OCI-M1 (cell line): ENCODE results near the gene FOXL3.
"Not testable (repeated sequence)": the region's sequence is repeated elsewhere in the genome, so short reads cannot be mapped to it uniquely, and the experiment has no call there.

Source experiments
- DNase-seq: peaks from one replicate; lab custom pipeline; 2025; lab: John Stamatoyannopoulos, UW

Gene FOXL3

DNA sequence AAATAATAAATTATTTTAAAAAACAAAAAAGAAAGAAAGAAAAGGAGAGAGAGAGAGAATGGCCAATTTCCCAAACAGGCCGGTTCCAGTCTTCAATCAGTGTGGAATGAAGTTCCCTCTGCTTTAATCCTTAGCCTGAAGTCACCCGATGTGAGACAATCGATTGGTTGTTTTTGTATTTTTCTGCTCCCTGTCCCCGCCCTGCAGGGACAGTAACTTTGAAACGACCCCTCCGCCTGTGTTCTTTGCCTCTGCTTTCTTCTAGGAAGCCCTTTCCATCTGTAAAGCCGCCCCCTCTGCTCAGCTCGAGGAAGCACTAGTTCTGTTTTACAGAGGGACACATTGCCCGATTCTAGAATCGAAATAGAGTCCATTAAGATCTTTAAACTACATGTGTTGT lies 33.4 kb downstream of the FOXL3 start:
- no peak for DNase-seq

DNA sequence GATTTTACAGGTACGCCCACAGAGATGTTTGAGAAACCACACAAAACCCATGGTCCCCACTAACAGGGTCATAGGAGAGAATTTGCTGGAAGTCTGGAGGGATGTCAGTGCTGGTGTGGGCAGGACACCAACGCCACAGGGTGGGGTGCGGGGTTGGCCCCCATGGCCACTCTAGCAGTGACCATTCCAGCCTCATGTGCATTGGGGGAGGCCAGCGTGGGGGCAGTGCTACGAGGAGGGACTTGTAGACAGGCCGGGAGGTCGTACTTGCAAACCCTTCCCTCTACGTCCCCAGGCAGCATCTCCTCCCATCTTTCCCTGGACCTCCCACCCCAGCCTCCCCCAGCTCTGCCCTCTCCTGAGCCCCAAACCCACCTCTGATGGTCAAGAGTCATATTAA lies 34.0 kb downstream of the FOXL3 start:
- no peak for DNase-seq

DNA sequence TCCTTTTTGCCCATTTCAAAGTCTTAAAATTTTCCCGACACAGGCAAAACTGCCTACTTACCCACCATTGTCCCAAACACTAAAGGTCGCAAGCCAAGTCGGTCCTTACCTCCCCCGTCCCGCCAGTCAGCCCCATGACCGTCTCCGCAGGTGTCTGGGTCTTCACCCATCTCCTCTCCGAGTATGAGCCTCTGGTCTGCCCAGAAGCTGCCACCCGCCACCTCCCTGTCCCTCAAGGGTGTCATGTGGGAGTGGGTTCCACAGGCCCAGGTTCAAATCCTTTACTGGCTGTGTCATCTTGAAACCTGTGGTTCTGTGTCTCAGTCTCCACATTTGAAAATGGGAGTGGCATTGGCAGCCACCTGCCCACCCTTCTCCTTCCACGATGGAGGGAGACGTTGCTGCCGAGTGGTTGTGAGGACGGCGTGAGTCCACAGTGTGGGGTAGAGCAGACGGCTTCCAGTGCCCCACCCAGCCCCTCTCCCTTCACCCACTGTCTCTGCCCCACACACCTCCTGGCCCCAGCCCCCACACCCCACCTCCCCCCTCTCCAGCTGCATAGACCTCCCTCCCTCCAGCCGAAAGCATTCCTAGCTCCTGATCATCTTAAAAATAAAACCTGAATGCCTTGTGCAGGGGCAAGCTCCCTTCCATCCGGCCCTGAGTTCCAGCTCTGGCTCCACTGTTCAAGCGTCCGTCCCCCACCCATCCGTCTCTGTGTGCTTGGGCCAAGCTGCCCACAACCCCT lies 35.3 kb downstream of the FOXL3 start:
- DNase-seq: no peak

DNA sequence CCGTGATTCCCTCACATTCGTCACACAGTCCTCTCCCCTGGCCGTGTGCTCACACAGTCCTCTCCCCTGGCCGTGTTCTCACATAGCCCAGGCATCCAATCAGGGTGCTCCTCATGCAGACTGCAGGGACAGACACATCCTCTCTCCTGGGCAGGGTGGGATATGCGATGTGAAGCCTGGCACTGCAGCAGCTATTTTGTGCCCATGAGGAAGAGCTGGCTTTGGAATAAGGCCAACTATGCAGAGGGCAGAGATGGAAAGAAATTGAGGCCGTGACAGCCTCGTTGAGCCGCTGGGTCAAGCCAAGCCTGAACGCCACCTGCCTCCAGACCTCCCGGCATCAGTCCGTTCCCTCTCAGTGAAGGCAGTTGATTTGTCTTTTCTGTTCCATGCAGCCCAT lies 35.8 kb downstream of the FOXL3 start:
- no peak for DNase-seq

DNA sequence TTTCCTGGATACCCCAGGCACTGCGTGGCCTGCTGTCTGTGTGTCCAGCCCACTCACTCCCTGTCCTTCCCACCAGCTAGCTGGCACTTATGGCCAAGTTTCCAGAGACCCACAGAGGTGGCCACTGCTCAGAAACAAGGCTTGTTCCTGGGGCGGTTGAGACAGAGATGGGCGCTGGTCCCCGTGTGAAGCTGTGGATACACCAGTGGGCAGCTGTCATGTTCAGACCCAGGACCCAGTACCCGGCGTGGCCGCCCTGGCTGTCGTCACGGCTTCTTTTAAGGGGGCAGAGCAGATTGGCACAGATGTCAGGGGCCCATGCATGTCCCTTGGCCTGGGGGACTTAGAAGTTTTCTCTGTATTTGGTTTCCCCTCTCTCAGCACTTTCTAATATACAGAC lies 36.3 kb downstream of the FOXL3 start:
- DNase-seq: no peak

DNA sequence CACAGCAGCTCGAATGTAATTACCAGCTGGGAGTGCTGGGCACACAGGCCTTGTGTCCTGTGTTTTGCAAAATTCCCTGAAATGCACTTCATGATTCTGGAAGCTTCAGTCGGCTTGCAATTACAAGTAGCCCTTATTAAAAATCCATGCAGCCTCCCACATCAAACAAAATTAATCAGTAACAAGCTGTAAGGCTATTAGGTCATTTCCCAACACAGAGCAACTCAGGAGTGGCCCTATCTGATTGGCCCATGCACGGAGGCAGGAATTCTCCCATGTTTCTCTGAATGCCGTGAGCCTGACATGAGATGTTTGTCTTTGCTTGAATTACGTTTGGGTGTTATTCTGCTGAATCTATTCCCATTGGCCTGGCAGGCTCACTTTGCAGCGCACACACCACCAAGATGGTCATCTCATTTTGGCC lies 36.9 kb downstream of the FOXL3 start:
- DNase-seq: no peak

DNA sequence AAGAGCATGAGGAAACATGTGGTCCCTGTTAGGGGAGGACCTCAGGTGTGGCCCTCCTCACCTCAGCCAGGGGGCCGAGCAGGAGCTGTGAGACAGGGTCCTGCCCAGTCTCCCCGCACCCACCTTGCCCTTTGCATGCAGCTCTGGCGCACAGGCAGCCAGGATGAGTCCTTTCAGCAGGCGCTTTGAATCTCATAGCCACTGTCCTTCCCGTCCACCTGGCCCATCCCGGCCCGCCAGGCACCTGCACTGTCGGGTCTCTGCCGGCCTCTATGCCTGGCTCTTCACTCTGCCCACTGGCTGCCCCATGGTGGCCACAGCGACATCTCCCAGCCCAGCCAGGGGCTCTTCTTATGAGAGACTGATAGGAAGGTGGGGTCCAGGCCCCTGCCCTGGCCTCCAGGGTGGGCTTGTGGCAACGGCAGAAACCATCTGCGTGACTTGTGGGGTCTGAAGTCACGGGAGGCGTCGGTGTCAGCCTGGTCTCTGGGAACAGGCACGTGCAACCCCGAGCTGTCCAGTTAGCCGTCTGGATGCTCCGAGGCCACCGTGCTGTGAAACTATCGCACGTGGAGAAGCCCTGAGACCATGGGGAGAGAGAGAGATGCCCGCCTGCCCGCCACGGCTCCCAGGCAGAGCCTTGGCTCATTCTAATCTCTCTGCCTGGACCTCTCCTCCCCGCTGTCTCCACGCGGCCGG lies 37.4 kb downstream of the FOXL3 start:
- no peak for DNase-seq

DNA sequence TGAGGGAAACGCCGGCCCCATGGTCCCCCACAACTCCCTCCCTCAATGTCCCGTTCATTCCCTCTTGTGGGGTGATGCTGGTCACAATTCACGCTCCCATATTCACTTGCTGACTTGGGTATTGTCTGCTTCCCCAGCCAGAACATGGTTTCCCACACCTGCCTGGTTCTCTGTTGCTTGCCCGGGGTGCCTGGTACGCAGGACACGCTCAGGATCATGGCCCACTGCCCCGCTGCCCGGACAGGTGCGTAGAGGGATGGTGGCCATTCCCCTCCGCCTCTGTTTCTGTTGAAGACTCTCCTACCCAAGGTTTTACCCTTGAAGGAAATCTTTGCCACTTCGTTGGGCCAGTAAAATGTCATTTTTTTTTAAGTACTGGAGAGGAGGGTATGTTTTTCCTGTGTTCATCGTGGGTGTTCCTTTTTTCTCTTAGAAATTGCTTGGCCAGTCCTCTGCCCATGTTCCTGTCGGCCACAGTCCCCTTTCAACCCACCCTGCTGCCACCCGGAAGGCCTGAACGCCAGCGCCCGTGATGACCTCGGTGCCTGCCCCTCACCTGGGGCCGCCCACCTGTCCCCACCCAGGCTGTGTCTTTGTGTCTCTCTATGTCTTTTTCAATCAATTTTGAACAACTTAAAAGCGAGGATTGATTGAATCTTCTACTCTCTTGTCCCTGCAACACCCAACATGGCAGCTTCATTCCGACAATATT lies 38.2 kb downstream of the FOXL3 start:
- DNase-seq: no peak

DNA sequence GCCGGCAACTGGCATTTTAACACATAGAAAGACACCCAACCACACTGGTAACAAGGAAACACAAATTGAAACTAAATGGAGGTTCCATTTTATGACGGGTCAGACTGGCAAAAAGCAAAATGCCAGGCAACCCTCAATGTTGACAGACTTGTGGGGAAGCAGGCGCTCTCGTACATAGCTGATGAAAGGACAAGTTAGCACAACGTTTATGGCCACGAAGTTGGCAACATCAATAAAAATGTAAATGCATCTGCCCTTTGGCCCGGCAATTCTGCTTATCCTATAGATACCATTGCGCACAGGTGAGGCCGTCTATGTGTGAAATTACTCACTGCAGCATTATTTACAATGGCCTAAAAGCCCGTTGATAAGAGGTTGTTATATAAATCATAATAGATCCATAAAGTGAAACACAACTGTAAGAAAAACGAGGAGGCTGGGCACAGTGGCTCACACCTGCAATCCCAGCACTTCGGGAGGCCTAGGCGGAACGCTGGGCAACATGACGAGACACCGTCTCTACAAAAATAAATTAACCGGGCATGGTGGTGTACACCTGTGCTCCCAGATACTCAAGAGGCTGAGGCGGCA lies 39.8 kb downstream of the FOXL3 start:
- DNase-seq: no peak

DNA sequence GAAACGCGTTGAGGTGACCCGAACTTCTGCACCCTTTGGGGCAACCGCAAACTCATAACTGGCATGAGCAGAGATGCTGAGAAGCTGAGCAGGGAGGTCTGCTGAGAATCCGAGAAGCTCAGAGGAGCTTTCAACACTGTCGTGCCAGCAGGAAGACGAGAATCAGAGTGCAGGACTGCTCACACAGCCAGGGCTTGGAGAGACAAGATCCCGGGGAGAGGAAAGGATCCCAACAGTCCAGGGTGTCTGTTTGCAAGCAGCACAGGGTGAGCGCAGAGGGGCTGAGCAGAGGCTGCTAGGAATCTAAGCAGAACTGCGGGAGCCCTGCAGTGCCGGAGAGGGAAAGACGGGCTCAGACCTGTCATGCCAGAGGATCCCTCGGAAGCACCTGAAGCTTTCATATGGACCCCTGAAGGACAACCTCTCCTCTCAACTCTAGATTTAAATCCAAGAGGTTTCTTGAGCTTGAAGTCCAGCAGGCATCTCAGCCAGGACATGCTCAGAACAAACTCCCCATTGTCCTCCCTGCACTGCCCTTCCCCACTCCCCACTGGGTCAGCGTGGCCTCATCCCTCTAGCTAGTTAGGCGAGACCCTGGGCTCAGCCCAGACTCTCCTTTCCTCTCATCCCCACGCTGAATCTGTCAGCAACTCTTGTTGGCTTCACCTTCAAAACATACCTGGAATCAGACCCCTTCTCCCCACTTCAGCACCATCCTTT lies 40.7 kb downstream of the FOXL3 start:
- DNase-seq: no peak

DNA sequence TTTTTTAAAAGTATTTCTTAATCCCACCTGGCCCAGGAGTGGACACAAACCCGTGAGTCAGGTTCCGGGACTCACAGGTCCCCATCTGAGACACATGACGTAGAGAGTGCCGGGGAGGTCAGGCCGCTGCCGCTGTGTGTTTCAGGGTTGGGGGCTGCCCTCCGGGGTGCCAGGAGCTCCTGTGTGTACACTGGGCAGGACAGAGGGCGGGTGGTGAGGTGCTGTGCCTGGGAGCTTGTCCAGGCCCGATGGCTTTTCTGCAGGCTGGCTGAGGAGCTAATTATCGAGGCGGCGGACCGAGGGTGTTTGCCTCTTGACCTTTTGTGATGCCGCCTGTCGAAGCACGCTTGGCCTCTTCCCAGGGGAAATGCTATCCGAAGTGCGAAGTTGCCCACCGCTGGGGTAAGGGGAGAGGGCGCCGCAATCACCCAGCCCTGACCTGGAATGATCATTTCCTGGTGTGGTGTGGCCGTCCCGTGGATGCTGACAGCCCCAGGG lies 42.1 kb downstream of the FOXL3 start:
- no peak for DNase-seq

DNA sequence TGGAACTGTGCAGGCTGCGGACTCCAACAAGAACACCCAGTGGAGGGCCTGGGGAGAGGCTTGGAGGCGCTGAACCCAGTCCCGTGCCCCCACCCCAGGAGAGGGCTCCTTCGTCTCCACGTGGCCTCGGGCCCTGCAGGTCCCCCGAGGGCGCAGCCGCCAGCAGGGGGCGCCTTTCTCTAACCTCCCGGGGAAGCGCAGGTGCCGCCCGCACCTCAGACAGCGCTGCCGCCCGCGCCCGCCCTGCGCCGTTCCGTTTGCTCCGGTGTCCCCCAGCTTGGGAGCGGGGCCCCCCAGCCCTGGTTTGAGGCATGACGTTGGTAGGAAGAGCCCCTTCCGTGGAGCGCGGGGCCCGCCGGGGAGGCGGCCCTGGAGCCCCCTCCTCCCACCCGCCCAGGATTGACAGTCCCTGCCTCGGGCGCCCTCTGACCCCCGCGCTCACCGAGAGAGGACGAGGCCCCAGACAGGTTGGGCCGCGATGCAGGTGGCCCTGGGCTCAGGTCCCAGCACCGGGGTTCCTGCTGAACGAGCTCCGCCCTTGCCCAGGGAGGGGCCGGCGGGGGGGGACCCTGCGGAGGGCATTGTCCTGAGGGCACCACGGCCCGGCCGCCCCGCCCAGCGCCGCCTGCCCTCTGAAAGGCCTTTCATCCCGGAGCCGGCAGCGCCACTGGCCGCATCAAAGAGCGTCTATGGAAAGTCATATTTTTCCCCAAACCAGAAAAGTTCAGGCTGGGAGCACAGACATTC lies 42.8 kb downstream of the FOXL3 start:
- DNase-seq: peak; percentile 2

DNA sequence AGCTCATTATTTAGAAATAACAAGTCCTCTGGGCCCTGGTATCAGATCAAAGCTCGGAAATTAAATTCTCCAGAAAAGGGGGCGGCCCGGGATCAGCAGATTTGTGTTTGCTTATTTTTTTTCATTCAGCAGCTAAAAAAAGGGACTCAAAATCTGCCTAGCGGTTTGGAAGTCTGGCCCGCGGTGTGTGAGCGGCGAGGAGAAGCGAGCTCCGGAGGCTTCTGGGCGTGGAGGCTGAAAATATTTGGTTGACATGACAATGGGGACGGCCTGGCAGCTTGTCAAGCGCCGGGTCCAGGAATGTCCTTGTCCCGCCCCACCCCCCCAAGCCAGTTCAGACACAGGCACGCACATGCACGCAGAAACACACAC lies 43.4 kb downstream of the FOXL3 start:
- DNase-seq: no peak

DNA sequence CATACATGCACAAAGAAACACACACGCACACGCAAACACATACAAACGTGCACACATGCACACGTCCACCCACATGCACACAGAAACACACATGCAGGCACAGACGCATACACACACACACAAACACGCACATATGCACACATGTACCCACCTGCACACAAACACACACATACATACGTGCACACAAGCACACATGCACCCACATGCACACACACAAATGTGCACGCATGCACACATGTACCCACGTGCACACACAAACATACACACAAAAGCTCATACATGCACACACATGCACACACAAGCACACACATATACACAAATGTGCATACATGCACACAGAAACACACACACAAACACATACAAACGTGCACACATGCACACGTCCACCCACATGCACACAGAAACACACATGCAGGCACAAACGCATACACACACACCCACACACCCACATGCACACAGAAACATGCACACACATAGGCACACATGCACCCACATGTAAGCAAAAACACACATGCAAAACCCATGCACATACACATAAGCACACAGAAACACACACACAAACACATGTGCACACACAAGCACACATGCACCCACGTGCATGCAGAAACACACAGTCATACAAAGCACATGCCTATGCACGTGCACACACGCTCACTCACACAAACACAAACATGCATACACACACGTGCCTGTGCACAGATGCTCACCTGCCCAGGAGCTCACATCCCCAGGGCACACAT lies 44.8 kb downstream of the FOXL3 start:
- DNase-seq: no peak

DNA sequence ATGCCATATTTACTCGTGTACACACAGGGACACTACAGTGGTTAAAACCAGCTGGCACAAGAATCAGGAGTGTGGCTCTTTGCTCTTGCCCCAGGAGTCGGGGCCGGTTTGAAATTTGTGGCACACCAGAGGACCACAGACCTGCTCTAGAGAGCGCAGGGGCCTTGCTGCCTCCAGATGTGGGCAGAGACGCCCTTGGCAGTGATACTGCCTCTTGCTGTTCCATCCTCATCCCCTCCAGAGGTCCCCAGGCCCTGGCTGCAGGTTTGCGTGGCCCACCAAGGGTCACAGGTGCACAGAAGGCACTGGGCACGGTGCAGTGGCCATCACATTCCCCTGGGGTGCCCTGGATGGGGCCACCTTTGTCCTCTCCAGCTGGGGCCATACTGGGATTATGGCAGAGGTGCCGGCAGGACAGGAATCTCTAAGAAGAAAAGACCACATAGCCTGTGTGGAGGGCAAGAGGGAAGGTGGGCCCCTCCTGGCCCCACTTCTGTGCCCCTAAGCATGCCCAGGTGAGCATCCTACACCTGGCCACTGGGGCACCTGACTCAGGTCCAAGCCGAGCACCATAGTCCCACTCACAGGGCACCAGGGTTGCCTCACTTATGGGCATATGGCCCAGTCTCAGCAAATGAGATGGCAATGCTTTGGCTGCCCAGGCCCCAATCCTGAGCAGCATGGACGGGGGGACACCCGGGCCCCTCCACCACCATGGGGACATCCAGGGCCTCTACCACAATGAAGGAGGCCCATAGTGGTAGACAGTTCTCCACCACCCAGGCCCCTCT lies 45.6 kb downstream of the FOXL3 start:
- DNase-seq: no peak

DNA sequence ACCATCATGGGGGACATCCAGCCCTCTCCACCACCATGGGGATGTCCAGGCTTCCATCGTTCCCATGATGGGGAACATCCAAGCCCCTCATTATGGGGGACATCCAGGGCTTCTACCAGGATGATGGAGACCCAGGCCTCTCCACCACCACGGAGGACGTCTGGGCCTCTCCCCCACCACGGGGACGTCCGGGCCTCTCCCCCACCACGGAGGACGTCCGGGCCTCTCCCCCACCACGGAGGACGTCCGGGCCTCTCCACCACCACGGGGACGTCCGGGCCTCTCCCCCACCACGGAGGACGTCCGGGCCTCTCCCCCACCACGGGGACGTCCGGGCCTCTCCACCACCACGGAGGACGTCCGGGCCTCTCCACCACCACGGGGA lies 46.2 kb downstream of the FOXL3 start:
- not testable (repeated sequence) for DNase-seq

DNA sequence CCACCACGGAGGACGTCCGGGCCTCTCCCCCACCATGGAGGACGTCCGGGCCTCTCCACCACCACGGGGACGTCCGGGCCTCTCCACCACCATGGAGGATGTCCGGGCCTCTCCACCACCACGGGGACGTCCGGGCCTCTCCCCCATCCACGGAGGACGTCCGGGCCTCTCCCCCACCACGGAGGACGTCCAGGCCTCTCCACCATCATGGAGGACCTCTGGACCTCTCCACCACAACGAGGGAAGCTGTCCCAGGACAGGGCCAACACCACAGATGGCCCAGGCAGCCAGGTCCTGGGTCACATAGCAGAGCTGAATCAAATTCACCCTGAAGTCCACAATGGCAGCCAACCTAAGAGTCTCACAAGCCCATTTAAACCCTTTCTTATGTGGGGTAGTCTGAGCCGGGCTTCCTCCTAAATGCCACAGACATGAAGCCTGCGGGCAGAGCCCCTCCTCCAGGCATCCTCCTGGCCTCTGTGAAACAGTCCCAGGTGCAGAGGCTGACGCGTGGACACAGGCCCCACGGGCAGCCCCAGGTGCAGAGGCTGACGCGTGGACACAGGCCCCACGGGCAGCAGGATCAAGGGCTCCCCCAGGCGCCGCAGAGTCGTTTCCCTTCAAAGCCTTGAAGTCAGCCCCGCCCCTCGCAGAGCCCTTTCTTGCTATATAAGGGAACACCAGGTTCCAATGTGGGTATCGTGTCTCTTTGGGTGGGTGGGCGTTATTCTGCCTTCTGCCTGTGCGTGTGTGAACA lies 47.0 kb downstream of the FOXL3 start:
- DNase-seq: no peak

DNA sequence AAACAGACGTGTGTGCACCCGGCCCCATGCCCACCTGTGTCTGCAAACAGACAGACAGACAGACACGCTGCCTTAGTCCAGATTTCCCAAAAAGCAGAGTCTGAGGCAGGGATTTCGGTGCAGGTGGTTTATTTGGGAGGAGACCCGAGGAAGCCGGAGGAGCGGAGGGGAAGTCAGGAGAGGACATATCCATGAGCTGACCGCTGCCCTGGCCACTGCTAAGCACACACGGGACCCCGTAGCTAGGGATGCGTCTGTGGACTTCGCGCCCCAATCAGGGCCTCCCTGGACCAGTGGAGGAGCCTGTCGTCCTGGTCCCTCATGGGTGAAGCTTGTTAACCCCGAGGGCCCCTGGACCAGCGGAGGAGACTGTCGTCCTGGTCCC lies 47.6 kb downstream of the FOXL3 start:
- no peak for DNase-seq
